ENCODE measurements around the gene TRIM10.
"Not testable (repeated sequence)": the region's sequence is repeated elsewhere in the genome, so short reads cannot be mapped to it uniquely, and the experiment has no call there.

TRIM10 gene

GRCh38 chr6:30152910-30153610 lies 8.0 kb downstream of the TRIM10 start:
- ATAC-seq, result no peak

GRCh38 chr6:30152016-30152673 lies 8.9 kb downstream of the TRIM10 start:
- no peak for ATAC-seq

GRCh38 chr6:30151580-30151979 lies 9.4 kb downstream of the TRIM10 start:
- no peak for ATAC-seq

- no peak for ATAC-seq
Measured at GRCh38 chr6:30150671-30151395, 10.2 kb downstream of the TRIM10 start.

- no peak for ATAC-seq
Measured at GRCh38 chr6:30149858-30150550, 11.0 kb downstream of the TRIM10 start.

- no peak for ATAC-seq
Measured at GRCh38 chr6:30149234-30149633, 11.8 kb downstream of the TRIM10 start.

GRCh38 chr6:30147096-30147495 lies 13.9 kb downstream of the TRIM10 start:
- no peak for ATAC-seq

GRCh38 chr6:30145818-30146217 lies 15.2 kb downstream of the TRIM10 start:
- ATAC-seq, result no peak

- no peak for ATAC-seq
Measured at GRCh38 chr6:30144811-30145210, 16.2 kb downstream of the TRIM10 start.

- ATAC-seq, result no peak
Measured at GRCh38 chr6:30143780-30144179, 17.2 kb downstream of the TRIM10 start.

- ATAC-seq, result no peak
Measured at GRCh38 chr6:30142665-30143064, 18.3 kb downstream of the TRIM10 start.

GRCh38 chr6:30140240-30140639 lies 20.8 kb downstream of the TRIM10 start:
- ATAC-seq, result not testable (repeated sequence)

- ATAC-seq, result peak; percentile 9 to 17
Measured at GRCh38 chr6:30136570-30137286, 24.3 kb downstream of the TRIM10 start.

GRCh38 chr6:30135757-30136156 lies 25.3 kb downstream of the TRIM10 start, which contains the start of gene TRIM40:
TRIM40 (plus strand) TSS chr6:30136140; CDS start chr6:30137037, 897 bp downstream.
- ATAC-seq, result no peak

GRCh38 chr6:30135147-30135546 lies 25.9 kb downstream of the TRIM10 start:
- peak; percentile 5 to 55 for ATAC-seq

GRCh38 chr6:30131947-30132497 lies 29.0 kb downstream of the TRIM10 start:
- no peak for ATAC-seq

GRCh38 chr6:30130887-30131862 lies 29.8 kb downstream of the TRIM10 start:
- peak; percentile 84 to 86 for ATAC-seq

- ATAC-seq, result no peak
Measured at GRCh38 chr6:30130179-30130679, 30.8 kb downstream of the TRIM10 start.

- peak; percentile 63 to 65 for ATAC-seq
Measured at GRCh38 chr6:30129265-30130178, 31.5 kb downstream of the TRIM10 start.
